Activated CD4-positive, alpha-beta T cell treated with anti-CD3 and anti-CD28 coated beads, Interleukin-2, amount 50 U/mL, for 48 hours (primary cell): ENCODE results near the gene NUDCD3.

ENCODE experiments used
- DNase-seq, 2 experiments: peaks; one replicate each; pipeline ENCODE4 v3.0.0-alpha.2; 2020

NUDCD3 gene

DNA sequence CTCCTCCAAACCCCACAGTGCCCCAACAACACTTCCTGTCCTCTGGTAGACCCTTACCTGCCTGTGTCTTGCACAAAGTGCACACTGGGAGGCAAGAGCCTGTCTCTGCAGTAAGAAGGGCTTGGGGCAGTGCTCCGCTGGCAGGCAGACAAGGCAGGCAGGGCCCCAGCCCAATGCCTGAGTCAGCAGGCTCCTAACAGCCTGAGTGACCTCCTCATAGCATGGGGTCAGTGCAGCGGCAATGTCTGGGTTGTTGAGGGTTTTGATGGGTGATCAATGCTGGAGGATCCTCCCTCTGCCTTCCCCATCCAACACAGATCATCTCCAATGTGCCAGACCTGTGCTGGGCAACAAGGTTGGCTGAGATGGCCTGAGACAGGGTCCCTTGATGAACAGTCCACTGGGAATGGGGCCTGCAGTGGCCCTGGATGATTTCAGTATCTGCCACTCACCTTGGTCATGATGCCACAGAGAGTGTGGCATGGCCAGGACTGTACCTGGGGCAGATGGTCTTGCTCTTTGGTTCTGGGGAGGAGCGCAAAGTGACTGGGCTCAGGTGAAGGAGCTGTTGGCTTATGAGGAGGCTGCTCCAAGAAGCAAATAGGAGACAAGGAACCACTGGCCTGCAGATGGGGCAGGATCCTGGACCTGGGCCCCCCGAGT lies 109.5 kb downstream of the NUDCD3 start:
- DNase-seq: no peak

DNA sequence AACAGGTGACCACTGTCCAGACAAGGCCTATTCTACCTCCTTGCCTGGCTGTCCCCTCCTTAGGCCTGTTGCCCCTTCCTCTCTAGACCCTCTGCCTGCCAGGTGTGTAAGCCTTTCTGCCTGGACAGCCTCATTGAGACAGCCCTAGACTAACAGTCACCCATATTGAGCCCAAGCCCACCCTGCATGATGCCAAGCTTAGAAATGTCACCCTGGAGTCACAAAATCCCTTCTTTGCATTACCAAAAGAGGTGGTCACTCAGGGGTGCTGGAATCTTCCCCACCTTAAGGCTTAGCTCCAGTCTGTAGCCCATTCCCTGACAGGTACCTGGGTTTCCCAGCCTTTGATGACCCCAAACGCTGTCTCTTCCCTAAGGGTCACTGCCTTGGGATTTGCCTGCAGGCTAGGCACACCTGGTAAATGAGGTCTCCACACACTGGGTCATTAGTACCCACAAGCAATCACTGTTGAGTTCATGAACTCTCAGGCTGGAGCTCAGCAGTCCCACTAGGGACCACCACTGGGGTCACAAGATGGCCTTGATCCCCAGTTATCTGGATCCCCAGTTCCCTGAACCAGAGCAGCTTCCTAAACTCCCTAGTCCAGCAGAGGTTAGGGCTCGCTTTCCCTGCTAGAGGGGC lies 110.1 kb downstream of the NUDCD3 start:
- no peak for DNase-seq

DNA sequence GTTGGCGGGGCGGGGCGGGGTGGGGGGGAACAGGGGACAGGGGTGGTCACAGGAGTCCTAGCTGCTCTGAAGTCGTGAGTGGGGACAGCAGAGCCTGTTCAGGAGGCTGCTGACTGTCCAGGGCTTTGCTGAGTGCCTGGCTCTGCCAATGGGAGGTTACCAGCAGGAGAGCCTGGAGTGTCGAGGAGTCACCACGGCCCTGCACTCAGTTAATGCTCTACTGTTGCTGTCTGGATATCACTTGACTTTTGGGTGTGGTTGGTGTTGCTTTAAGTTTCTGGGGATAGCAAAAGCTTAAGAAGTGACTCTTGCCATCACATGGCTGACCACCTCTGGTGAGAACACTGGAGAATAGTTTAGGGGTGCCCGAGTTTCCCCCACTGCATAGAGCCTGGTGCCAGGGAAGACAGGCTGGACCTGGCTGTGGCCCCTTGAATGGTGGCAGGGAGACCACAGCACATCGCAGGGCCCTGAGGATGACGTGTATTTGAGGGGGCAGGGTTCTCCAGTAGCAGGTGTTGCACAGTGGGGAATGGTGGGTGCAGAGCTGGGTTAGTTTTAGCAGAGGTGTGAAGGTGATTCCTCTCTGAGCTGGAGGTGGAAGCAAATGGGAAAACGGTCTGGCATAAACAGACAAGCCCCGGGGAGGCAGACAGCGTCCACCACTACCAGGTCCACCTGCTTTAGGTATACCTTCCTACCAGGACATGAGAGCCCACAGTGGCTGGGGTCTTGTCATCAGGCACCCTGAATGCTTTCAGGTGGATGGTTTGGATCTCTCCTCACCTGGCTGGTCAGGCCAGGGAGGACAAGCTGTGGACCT lies 110.9 kb downstream of the NUDCD3 start:
- no peak for DNase-seq

- no peak for DNase-seq
These were observed 111.7 kb downstream of the NUDCD3 start for GRCh38 chr7:44378744-44379143.

DNA sequence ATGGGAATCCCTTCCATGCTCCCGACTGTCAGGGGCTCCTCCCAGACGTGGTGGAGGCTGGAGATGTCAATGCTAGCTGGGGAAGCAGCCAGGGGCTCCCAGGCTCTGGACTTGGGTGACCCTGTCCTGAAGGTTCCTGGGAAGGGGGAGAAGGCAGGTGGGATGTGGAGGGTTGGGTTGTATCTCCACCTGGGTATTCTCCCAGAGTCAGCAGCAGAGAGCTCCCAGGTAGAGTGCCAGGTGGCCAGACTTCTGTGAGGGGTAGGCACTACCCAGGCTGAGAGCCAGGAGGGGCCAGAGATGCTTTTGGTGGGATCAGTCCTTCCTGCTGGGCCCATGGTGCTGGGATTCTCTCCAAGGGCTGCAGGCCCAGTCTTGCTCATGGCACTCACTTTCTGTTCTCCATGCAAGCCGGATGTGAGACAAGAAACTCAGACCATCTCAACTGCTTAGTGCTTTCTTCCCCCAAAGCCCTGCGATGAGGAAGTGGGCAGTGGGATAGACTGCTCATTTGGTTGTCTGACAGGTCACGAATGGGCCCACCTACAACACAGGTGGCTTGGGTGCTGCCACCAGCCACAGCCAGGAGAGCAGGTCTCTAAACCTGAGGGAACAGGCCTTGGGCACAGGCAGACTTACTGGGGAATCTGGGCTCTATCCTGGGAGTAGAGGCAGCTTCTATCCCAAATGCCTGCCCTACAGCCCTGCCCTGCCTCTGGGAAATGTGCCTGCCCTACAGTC lies 112.6 kb downstream of the NUDCD3 start:
- DNase-seq: no peak

DNA sequence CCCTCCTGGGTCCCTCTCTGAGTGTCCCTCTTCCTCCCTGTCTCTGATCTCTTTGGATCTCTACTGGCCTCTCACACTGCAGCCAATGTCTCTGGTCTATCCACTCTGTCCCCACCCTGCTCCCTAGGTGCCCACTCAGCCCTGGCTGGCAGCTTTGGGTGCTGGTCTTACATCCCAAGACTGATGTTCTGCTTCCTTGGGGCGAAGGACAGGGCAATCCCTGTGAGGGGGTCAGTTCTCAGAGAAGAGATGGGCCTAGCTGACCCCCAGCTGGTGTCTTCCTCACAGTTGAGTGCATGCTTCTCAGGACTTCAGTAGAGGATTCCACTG lies 113.4 kb downstream of the NUDCD3 start:
- DNase-seq: no peak

- DNase-seq: no peak
These were observed 113.9 kb downstream of the NUDCD3 start for GRCh38 chr7:44376429-44377133.

GRCh38 chr7:44375926-44376342 lies 114.5 kb downstream of the NUDCD3 start:
- no peak for DNase-seq

DNA sequence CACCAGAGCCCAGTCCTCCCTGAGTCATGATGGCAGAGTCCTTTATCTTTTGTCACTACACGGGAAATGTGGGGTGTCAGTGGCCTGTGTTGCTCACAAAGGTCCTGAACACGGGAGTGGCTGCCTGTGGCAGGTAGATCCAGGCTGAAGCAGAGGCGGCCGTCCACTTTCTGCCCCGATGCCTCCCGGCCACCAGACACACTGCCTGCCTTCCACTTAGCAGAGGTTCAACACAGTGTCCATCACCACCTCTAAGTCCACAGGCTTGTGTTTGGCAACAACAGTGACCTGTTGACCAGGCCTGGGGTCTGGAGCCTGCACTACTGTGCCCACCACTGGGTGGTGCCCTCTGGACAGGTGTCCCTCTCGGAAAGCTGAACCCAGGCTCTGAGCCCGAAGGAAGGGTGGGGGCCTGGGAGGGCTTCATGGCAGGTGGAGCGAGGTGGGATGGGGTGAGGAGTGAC lies 115.2 kb downstream of the NUDCD3 start:
- no peak for DNase-seq

GRCh38 chr7:44374007-44374763 lies 116.3 kb downstream of the NUDCD3 start:
- DNase-seq: no peak

DNA sequence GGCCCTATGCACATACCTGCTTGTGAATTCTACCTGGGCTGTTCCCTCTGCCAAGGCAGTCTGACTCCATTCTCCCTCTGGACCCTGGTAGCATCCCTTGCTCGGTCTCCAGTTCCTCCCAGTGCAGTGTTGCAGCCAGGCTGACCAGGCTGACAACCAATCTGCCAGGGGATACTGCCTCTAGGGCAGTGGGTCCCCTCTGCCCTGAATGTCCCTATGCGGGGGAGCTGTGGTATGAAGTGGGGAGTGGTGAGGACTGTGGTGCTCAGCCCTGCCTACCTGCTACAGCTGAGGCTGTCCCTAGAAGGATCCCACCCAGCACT lies 117.1 kb downstream of the NUDCD3 start:
- no peak for DNase-seq

GRCh38 chr7:44372560-44373417 lies 117.7 kb downstream of the NUDCD3 start:
- DNase-seq: no peak

DNA sequence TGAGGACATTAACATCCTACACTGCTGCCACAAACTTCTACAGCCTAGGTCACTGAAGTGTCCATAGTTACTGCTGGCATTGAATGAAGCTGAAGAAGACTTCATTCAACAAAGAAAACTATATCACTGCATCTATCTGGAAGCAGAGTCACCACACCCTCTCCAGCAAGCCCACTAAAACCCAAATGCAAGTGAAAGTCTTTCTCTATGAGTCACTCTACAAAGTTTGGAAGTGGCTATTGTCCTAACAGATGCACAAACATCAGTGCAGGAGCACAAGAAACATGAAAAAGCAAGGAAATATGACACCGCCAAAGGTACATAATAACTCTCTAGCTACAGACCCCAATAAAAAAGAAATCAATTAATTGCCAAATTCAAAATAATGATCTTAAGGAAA lies 121.6 kb downstream of the NUDCD3 start:
- no peak for DNase-seq

DNA sequence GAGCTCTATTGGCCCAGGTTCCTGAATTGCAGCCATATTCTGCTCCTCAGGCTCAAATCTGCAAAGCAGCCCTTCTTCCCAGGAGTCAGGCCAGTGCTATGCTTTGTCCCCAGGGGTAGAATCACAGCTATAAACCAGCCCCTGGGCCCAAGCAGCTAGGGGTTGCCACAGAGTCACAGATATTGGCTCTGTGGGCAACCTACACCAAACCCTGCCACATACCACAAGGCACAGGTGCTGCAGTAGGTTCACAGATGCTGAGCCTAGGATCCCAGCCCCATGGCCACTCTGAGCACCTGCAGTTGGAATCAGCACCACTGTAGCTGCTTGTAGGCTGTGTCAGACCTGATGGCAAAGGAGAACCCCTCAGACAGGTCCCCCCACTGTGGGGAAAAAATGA lies 122.0 kb downstream of the NUDCD3 start:
- DNase-seq: no peak

DNA sequence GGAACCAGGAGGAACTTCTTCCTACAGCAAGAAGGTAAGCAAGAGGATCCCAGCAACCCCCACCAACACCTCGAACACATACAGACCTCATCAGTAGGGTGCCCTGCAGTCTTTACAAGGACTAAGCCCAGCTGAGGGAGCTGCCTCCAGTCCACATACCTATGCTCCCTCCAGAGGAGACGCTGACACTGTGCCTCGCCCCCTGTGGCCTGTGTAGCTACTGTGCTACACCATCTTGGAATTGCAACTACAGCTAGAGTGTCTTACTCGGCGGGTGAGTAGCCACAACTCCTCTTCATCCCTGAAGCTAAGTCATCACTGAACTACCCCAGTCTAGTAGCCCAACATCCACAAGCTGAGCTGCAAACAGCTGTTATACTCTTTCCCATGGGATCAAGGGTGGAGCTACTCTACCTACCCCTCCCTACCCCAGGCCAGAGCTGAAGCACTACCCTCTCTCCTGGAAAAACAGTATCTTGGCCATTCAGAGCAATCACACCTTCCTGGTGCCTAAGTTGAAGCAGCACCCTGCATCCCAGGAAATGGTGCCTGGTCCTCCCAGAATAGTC lies 122.9 kb downstream of the NUDCD3 start:
- no peak for DNase-seq

- DNase-seq: no peak
These were observed 123.5 kb downstream of the NUDCD3 start for GRCh38 chr7:44366986-44367385.

GRCh38 chr7:44353668-44354067 lies 136.8 kb downstream of the NUDCD3 start:
- DNase-seq: no peak

- DNase-seq: no peak
These were observed 141.3 kb downstream of the NUDCD3 start for GRCh38 chr7:44348851-44349781.

DNA sequence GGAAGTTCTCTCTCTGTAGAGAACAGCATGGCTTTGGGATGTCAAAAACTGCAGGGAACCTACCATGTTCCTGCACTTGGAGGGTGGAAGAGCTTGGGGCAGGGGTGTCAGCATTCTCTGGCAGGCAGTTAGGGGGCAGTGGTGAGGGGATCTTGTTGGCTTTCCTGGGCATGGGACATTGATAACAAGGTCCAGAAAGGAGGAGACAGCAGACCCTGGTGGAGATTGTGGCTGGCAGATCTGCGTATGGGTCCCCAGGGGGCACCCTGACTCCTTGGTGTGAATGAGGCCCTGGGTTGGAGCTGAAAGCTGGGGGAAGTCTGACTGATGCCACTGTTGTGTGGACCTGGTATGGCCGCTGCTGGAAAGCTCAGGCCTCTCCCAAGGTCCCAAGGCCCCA lies 142.2 kb downstream of the NUDCD3 start:
- DNase-seq: no peak
